HG03460 (cell line): ENCODE data around the gene TP73.
"Not testable (repeated sequence)": the region's sequence is repeated elsewhere in the genome, so short reads cannot be mapped to it uniquely, and the experiment has no call there.

ENCODE experiments used
- ATAC-seq: cut with Tn5 transposase; IDR thresholded peaks from one replicate; pipeline ENCODE4 v1.9.1; 2021; ENCODE audit not compliant: unreplicated experiment

TP73 gene

DNA sequence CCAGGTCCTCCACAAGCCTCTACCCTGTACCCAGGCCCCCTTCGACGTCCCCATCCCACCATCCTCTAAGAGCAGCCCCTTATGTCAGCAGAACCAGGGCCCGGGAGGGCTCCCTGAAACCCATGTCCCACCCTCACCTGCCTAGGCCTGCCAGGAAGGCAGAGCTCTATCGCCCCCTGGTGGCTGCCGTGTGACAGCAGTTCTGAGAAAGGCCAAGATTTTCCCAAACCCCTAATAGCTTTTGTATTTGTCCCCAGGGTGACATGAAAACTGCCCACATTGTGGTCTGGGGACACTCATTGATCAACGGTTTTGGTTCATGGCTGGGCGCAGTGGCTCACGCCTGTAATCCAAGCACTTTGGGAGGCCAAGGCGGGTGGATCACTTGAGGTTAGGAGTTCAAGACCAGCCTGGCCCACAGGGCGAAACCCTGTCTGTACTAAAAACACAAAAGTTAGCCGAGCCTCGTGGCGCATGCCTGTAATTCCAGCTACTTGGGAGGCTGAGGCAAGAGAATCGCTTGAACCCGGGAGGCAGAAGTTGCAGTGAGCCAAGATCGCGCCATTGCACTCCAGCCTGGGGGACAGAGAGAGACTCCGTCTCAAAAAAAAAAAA is 72.2 kb downstream of the TP73 start:
- ATAC-seq = not testable (repeated sequence)

DNA sequence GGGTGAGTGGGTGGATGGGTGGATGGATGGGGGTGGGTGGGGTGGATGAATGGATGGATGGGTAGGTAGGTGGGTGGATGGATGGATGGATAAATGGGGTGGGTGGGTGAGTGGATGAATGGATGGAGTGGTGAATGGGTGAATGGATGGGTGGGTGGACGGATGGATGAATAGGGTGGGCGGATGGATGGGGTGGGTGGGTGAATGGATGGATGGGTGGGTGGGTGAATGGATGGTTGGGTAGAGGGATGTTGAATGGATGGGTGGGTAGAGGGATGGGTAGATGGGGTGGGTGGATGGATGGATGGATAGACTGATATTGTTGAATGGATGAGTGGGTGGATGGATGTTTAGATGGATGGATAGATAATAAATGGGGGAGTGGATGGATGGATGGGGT is 73.0 kb downstream of the TP73 start:
- ATAC-seq = no peak

DNA sequence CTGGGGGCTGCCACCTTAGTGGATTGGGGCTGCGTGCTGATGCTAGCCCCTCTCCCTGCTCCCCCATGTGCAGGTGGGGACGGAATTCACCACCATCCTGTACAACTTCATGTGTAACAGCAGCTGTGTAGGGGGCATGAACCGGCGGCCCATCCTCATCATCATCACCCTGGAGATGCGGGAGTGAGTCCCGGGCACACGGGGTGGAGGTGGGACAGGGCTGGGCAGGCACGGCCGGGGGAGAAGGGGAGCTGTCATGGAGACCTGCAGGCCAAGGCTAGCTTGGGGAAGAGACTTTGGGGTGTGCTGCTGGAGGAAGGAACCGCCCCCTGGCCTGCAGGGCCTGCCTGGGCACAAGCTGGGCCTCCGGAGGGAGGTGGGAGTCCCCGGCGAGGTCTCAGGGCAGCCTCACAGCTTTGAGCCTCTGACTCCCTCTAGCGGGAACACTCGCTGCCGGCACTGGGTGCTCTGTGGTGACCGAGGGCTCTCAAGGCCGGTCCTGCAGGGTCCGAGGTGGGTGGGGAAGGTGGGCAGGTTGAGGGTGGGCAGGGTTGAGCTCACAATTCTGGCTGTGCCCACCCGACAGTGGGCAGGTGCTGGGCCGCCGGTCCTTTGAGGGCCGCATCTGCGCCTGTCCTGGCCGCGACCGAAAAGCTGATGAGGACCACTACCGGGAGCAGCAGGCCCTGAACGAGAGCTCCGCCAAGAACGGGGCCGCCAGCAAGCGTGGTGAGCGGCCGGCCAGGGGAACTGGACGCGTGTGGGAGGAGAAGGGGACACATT is 74.9 kb downstream of the TP73 start:
- no peak for ATAC-seq

DNA sequence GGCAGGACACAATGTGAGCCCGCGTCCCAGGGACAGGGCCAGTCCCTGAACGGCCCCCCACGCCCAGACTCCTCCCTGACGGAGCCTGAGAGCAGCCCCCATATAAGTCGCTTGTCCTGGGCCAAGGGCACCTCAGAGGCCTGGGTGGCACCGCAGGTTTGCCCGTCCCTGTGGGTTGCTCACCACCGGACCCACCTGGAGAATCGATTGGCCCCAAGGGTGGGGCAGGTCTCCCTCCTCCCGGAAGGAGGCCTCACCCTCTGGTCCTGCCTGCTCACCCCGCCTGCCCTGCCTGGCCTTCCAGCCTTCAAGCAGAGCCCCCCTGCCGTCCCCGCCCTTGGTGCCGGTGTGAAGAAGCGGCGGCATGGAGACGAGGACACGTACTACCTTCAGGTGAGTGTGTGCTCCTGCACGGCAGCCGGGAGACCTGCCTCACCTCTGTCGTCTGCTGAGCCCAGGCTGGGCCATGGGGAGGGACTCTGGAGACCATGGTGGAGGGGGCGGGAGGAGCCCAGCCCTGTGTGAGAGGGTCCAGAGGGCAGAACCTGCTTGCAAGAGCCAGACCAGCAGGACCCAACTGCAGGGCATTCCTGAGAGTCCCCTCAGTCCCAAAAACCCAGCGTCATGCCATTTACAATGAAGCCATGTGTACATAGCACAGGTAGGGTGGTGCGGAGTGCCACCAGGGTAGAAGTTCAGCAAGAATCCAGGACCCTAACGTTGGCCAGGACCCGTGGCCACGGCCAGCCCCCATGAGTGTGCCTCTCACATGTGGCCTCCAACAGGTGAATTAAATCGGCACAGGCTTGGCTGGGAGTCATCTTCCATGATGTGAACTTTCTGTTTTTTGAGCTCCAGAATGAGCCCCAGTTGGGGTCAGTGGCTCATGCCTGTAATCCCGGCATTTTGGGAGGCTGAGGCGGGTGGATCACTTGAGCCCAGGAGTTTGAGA is 75.8 kb downstream of the TP73 start:
- ATAC-seq = no peak

DNA sequence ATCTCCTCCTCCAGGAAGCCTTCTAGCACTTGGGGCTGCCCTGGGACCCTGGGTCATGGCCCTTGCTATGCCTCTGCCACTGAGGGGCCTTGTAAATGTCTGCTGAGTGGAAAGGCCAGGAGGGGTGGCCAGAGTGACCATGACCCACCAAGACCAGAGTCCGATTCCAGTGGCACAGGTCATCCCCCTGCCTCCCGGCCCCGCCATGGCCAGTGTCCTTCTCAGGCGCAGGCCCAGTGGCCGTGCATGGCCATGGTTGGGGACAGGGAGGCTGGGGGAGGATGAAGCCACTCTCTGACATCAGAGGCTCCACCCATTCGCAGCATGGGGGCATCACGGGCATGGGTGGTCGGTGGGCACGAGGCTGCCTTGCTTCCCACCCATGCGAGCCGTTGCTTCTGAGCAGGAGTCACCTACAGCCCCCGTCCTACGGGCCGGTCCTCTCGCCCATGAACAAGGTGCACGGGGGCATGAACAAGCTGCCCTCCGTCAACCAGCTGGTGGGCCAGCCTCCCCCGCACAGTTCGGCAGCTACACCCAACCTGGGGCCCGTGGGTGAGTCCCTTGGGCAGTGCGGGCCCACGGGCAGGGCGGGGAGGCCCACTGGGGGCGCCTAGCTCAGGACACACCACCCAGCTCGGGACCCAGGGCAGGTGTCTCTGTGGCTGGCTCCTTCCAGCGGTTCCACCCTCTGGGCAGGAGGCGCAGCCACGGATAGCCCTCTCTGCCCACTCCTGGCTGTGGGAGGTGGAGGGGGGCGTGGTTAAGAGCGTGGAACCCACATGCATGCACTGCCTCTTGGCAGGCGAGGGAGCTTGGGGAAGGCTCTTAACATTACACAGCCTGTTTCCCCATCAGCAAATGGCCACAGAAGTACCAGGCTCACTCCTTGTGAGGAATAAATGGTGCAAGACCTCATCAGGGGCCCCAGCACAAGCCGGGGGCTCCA is 77.6 kb downstream of the TP73 start:
- ATAC-seq = no peak

DNA sequence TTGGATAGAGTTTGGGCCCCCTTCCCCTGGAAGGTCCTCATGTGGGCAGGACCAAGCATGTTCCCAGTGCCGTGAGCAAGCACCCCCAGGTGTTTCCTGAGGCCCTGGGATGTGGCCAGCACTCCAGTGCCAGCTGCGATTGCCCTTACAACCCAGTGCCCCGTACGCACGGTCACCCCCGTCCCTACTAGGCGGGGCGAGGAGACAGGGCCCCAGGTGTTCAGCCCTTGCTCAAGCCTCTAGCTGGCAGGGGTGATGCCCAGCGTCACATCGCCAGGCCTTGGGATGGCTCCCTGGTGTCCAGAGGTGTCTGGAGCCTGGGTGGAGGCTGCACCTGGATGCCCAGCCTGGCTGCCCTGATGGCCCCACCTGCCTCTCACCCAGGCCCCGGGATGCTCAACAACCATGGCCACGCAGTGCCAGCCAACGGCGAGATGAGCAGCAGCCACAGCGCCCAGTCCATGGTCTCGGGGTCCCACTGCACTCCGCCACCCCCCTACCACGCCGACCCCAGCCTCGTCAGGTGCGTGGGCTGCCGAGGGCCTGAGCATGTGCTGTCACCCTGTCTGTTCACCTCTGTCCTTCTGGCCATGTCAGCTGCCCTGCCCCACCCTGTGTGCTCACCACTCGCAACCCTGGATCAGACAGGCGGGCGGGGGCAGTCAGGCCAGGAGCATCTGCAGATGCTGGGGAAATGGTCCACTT is 78.4 kb downstream of the TP73 start:
- no peak for ATAC-seq

DNA sequence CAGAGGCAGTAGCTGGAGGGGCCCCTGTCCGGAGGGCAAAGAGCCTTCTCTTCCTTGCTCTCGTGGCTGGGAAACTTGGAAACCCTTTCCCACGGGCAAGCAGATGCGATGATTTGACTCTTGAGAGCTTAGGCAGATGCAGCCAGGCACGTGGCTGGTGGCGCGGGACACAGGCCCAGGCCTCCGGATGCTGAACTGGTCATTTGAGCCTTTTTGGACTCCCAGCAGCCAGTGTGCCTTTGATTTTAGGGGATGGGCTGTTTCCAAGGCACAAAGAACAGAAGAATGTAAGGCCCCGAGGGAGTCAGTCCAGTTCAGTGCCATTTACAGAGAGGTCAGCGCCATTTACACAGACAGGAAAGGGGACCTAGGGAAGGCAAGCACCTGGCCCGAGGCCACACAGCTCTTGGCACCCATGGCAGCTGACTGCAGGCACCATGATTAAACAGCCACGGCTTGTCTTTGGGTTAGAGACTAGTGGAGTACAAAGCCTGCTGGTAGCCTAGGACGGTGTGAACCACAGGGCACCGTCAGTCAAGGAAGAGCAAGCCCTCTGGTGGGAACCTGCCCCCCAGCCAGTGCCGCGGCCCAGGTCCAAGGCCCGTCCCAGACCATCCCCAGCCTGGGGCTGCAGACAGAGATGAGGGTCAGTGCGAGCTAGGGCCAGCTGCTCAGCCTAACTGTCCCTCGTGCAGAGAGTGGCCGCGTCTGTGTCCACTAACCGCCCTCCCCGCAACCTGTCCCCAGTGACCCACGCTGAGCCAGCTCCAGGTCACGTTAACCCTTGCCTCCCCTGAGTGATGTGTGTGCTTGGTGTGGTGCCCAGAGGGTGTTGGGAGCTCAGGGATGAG is 79.5 kb downstream of the TP73 start:
- no peak for ATAC-seq

DNA sequence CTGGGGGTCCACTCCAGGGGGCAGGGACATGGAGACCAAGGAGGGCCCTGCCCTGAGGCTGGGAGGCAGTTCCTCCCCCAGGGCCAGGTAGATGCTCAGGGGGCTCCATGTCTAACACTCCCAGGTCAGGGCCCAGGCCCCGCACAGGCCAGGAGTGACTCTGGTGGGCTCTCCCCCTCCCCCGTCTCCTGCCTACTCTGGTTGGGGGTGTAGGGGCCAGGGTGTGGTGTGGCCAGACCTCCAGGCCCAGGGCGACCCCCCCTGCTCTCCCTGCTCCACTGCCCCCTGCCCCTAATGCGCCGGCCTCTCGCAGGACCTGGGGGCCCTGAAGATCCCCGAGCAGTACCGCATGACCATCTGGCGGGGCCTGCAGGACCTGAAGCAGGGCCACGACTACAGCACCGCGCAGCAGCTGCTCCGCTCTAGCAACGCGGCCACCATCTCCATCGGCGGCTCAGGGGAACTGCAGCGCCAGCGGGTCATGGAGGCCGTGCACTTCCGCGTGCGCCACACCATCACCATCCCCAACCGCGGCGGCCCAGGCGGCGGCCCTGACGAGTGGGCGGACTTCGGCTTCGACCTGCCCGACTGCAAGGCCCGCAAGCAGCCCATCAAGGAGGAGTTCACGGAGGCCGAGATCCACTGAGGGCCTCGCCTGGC is 80.2 kb downstream of the TP73 start:
- no peak for ATAC-seq

DNA sequence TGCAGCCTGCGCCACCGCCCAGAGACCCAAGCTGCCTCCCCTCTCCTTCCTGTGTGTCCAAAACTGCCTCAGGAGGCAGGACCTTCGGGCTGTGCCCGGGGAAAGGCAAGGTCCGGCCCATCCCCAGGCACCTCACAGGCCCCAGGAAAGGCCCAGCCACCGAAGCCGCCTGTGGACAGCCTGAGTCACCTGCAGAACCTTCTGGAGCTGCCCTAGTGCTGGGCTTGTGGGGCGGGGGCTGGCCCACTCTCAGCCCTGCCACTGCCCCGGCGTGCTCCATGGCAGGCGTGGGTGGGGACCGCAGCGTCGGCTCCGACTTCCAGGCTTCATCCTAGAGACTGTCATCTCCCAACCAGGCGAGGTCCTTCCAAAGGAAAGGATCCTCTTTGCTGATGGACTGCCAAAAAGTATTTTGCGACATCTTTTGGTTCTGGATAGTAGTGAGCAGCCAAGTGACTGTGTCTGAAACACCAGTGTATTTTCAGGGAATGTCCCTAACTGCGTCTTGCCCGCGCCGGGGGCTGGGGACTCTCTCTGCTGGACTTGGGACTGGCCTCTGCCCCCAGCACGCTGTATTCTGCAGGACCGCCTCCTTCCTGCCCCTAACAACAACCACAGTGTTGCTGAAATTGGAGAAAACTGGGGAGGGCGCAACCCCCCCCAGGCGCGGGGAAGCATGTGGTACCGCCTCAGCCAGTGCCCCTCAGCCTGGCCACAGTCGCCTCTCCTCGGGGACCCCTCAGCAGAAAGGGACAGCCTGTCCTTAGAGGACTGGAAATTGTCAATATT is 81.0 kb downstream of the TP73 start:
- no peak for ATAC-seq

DNA sequence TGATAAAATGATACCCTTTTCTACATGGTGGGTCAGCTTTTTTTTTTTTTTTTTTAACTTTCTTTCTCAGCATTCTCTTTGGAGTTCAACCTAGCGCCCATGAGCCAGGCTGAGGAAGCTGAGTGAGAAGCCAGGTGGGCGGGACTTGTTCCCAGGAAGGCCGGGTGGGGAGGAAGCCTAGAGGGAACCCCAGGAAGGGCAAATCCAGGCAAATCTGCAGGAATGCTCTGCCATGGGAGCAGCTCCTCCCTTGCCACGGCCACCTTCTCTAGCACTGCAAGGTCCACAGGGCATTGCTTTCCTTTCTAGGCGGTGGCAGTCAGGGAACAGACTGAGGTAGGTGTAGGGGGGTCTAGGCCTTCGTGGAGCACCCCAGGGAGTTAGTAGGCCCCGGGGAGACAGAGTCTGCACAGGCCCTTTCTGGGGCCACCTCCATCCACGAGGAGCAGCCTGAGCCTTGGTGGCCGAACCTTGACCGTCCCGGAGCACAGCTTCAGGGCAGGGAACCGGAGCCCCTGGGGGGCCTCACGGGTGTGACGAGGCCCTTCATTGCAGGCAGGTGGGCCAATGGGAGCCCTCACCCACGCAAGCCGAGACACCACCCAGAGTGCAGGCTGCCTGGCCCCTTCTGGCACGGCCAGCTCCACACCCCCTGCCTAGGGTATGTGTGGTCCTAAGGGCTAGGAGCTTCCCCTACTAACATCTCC is 81.7 kb downstream of the TP73 start:
- ATAC-seq = no peak

DNA sequence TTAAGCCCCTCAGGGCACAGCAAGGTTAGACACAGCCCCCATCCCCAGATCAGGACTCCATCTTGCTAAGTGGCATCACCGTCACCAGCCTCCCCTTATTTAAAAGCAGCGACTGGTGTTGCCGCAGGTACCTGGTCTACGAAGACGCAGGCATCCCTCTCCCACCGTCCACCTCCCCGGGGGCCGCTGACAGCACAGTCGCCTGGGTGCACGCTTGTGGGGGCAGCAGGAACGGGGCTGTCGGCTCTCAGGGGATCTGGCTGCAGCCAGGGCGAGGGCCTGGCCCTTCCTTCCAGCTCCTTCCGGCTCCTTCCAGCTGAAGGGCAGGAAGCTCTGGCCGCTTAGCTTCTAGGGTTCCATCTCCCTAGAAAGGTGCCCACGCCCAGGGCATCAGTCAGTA is 82.3 kb downstream of the TP73 start:
- ATAC-seq = no peak

DNA sequence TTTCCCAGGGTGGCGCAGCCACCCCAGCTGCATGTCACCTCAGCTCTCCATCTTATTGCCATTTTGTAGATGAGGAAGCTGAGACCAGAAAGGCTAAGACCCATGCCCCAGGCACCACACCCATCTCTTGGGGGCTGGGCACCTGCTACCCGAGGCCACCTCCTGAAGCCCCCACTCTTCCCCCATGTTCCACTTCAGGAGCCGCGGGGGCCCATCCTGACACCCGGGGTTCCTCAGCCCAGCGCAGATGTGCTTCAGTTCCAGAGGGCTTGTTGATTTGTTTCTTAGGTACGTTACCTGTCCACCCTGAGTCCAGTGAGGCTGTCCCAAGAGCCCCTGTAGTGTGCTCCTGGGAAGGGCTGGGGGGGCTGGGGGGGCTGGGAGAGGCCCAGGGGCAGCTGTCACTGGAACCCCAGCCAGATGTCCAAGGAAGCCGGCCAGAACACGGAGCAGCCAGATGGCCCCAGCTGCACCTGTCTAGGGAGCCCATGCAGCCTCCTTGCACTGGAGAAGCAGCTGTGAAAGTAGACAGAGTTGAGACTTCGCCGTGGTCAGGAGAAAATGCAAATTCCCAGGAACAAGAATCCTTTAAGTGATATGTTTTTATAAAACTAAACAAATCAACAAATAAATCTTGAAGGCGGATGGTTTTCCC is 82.8 kb downstream of the TP73 start:
- ATAC-seq = no peak

DNA sequence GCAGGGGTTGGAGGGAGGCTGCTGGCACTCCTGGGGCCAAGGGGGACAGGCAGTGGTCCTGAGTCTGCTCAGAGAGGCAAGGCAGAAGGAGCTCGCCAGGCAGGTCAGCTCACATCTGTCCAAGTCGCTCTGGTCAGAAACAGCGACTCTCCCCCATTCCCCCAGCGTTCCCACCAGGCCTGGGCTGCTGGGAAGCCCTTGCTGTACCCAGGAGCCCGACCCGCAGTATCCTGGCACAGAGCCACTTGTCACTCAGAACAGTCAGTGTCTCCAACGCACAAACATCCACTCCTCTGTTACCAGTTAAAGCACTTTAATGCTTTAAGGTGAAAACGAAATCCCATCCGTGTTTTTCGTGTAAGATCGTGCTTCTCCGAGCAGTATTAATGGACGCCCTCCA is 83.4 kb downstream of the TP73 start:
- no peak for ATAC-seq

DNA sequence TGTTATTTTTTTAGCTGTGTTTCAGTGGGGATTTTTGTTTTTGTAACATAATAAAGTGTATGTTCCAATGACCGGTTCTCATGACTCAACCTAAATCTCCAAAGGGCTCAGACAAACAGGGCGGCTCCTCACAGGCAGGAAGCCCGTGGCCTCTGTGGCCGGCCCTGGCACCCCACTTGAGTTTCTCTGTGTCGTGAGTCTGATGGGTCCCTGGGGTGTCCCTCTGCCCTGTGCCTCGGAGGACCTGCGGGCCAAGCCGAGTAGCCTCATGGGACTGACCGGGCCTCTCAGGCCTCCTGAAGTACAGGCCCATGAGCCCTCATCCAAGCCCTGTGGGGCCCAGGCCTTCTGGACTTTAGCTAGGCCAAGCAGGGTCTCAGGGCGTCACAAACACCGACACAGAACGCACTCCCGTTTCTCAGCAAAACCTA is 83.8 kb downstream of the TP73 start:
- no peak for ATAC-seq

DNA sequence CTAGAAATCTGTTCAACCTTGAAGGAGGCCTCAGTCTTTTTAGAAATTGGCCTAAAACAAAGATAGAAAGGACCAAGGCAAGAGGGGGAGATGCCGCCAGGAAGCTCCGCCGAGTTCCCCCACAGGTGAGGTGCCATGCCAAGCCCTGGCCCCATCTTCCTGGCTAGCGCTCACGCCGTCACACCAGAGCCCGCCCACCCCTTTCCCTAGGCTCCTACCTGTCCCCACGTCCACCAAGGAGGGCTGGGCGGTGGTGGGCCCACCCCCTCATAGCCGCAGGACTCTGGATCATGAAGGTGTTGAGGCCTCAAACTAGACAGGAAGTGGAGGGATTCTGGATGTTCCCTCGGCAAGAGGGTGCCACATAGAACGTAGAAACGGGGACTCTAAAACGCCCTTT is 84.4 kb downstream of the TP73 start:
- no peak for ATAC-seq

DNA sequence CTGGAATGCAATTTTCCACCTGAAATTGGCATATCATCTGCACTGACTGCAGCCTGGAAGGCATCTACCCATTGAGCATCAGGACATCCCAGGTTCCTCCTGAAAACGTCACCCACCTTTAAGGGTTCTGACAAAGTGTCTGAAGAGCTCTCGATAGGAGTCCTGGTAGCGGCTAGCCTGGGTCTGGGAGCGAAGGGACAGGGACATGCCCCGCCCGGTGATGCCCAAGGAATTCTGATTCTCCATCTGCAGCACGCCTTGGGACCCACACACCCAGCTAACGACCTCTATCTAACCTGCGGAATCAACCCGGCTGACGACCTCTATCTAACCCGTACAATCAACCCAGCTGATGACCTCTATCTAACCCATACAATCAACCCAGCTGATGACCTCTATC is 86.6 kb downstream of the TP73 start:
- ATAC-seq = no peak

DNA sequence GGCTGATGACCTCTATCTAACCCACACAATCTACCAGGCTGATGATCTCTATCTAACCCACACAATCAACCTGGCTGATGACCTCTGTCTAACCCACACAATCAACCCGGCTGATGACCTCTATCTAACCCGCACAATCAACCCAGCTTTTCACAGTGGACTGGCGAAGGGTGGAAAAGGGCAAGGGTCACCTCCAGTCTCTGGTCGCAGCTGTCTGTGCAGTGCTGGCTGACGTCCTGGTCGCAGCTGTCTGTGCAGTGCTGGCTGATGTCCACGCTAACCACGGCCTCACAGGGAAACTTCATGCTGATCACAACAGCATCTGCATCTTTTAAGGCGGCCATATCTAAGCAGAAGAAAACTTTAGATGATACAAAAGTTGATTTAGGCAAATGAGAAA is 87.7 kb downstream of the TP73 start:
- no peak for ATAC-seq
